ENCODE measurements around the gene TMEM14A. TPM values are rescaled to one million over a fixed set of nuclear protein-coding genes. Genes with fewer than 3 reads are reported as not detected.

The TMEM14A gene
- total RNA-seq, 1 experiment from 2014 or later: 45.6 TPM

- Histone ChIP-seq H3K36me3 (ENCODE audit: control insufficient read depth, insufficient read depth, low read length) (no peaks in the 10 kb centered on the region), H3K27me3 (ENCODE audit: control insufficient read depth, insufficient read depth, low read length) (no peaks in the 10 kb centered on the region; the same call in 1 of the 2 replicates), H3K4me1 (ENCODE audit: control insufficient read depth, insufficient read depth, low read length) (no peaks in the 10 kb centered on the region), H3K4me3 (ENCODE audit: low read depth in 2 of 2, low read length in 2 of 2) (no peak overlapping the region), H3K9me3 (ENCODE audit: control insufficient read depth, insufficient read depth, low read depth, low read length) (no peaks in the 10 kb centered on the region), H3K27ac (ENCODE audit: low read length) (no peak overlapping the region)
- intact Hi-C loops (cut with micrococcal nuclease; ENCODE audit: unreplicated experiment): no loop called here
- BruUV-seq (replicated peaks): no TSS peak
- POLR2A ChIA-PET: no interaction called here
- ATAC-seq (no peak), DNase-seq (ENCODE audit: low read depth, low spot score) (no peak)
- in situ Hi-C loops (cut with HindIII; ENCODE audit: low pct_unique_long_range_greater_than_20kb, low sequenced_read_pairs): no loop called here
- CTCF ChIA-PET: no interaction called here
- no peak for TF ChIP-seq CTCF (IDR thresholded peaks at IDR 0.05)
Measured at GRCh38 chr6:52718550-52718949, 47.6 kb downstream of the TMEM14A start.

GRCh38 chr6:52720321-52720720 is 49.4 kb downstream of the TMEM14A start:
- no peaks in the 10 kb centered on the region; the same call in 1 of the 2 replicates for H3K27me3 ChIP-seq (ENCODE audit: control insufficient read depth, insufficient read depth, low read length)
- in situ Hi-C loops (cut with HindIII; ENCODE audit: low pct_unique_long_range_greater_than_20kb, low sequenced_read_pairs) (no loop called here), intact Hi-C loops (cut with micrococcal nuclease; ENCODE audit: unreplicated experiment) (no loop called here)
- H3K4me1 ChIP-seq (ENCODE audit: control insufficient read depth, insufficient read depth, low read length): no peaks in the 10 kb centered on the region
- ChIA-PET POLR2A (no interaction called here), CTCF (no interaction called here)
- no peak overlapping the region for H3K27ac ChIP-seq (ENCODE audit: low read length)
- no peak for ATAC-seq
- no peaks in the 10 kb centered on the region for H3K9me3 ChIP-seq (ENCODE audit: control insufficient read depth, insufficient read depth, low read depth, low read length)
- no peaks in the 10 kb centered on the region for H3K36me3 ChIP-seq (ENCODE audit: control insufficient read depth, insufficient read depth, low read length)
- no peak overlapping the region for H3K4me3 ChIP-seq (ENCODE audit: low read depth in 2 of 2, low read length in 2 of 2)
- no peak for DNase-seq (ENCODE audit: low read depth, low spot score)
- TF ChIP-seq SIN3A (IDR thresholded peaks at IDR 0.05; ENCODE audit: borderline replicate concordance, insufficient read depth, low read depth, low read length): no peak
- TF ChIP-seq TCF7L2 (IDR thresholded peaks at IDR 0.05; ENCODE audit: low read depth, low read length): no peak
- no peak for TF ChIP-seq POLR2AphosphoS5 (IDR thresholded peaks at IDR 0.05; ENCODE audit: low read depth, low read length)
- TF ChIP-seq REST (IDR thresholded peaks at IDR 0.05; ENCODE audit: insufficient read depth in 1 of 2, low read depth in 2 of 2, low read length in 1 of 2): no peak
- TF ChIP-seq CTCF (IDR thresholded peaks at IDR 0.05): no peak
- no TSS peak for BruUV-seq (replicated peaks)

- ATAC-seq (no peak), DNase-seq (ENCODE audit: low read depth, low spot score) (no peak)
- Histone ChIP-seq H3K4me3 (ENCODE audit: low read depth in 2 of 2, low read length in 2 of 2) (no peak overlapping the region), H3K9me3 (ENCODE audit: control insufficient read depth, insufficient read depth, low read depth, low read length) (no peaks in the 10 kb centered on the region), H3K36me3 (ENCODE audit: control insufficient read depth, insufficient read depth, low read length) (no peaks in the 10 kb centered on the region), H3K27ac (ENCODE audit: low read length) (no peak overlapping the region), H3K4me1 (ENCODE audit: control insufficient read depth, insufficient read depth, low read length) (no peaks in the 10 kb centered on the region), H3K27me3 (ENCODE audit: control insufficient read depth, insufficient read depth, low read length) (no peaks in the 10 kb centered on the region)
- intact Hi-C loops (cut with micrococcal nuclease; ENCODE audit: unreplicated experiment): no loop called here
- ChIA-PET CTCF (no interaction called here), POLR2A (no interaction called here)
- TF ChIP-seq CTCF (IDR thresholded peaks at IDR 0.05) (no peak), POLR2AphosphoS5 (IDR thresholded peaks at IDR 0.05; ENCODE audit: low read depth, low read length) (no peak), SIN3A (IDR thresholded peaks at IDR 0.05; ENCODE audit: borderline replicate concordance, insufficient read depth, low read depth, low read length) (no peak), TCF7L2 (IDR thresholded peaks at IDR 0.05; ENCODE audit: low read depth, low read length) (no peak), REST (IDR thresholded peaks at IDR 0.05; ENCODE audit: insufficient read depth in 1 of 2, low read depth in 2 of 2, low read length in 1 of 2) (no peak)
- in situ Hi-C loops (cut with HindIII; ENCODE audit: low pct_unique_long_range_greater_than_20kb, low sequenced_read_pairs): no loop called here
- BruUV-seq (replicated peaks): no TSS peak
Measured at GRCh38 chr6:52724042-52724405, 53.1 kb downstream of the TMEM14A start.
